GM21576 (cell line): Measurements from ENCODE around the gene KRTAP9-8.
"Not testable (repeated sequence)": the region's sequence is repeated elsewhere in the genome, so short reads cannot be mapped to it uniquely, and the experiment has no call there.

ENCODE experiments used
- ATAC-seq: cut with Tn5 transposase; IDR thresholded peaks from one replicate; pipeline ENCODE4 v1.9.1; 2021; ENCODE audit warnings: mild to moderate bottlenecking, moderate library complexity; ENCODE audit not compliant: unreplicated experiment

KRTAP9-8 gene

GRCh38 chr17:41237949-41238437 is at the start of gene KRTAP9-8:
KRTAP9-8 (plus strand) TSS chr17:41237999; CDS start chr17:41238052, 53 bp downstream.
- ATAC-seq = not testable (repeated sequence)

GRCh38 chr17:41189837-41190318 is 47.9 kb upstream of the KRTAP9-8 start, which contains the start of gene KRTAP9-1:
KRTAP9-1 (plus strand) TSS chr17:41189887; CDS start chr17:41189887, 0 bp downstream.
- not testable (repeated sequence) for ATAC-seq

- no peak for ATAC-seq
Observed at GRCh38 chr17:41190328-41190727, 47.5 kb upstream of the KRTAP9-8 start.

GRCh38 chr17:41196068-41196467 is 41.7 kb upstream of the KRTAP9-8 start:
- ATAC-seq = no peak

GRCh38 chr17:41199421-41200078 is 38.2 kb upstream of the KRTAP9-8 start:
- ATAC-seq = no peak

- no peak for ATAC-seq
Observed at GRCh38 chr17:41211845-41212466, 25.8 kb upstream of the KRTAP9-8 start.

- no peak for ATAC-seq
Observed at GRCh38 chr17:41212524-41213169, 25.2 kb upstream of the KRTAP9-8 start.

GRCh38 chr17:41215681-41216080 is 22.1 kb upstream of the KRTAP9-8 start:
- no peak for ATAC-seq

GRCh38 chr17:41223821-41224220 is 14.0 kb upstream of the KRTAP9-8 start:
- no peak for ATAC-seq

- no peak for ATAC-seq
Observed at GRCh38 chr17:41226051-41226450, 11.7 kb upstream of the KRTAP9-8 start.

GRCh38 chr17:41226598-41227095 is 11.2 kb upstream of the KRTAP9-8 start, which contains the start of gene KRTAP9-2:
KRTAP9-2 (plus strand) TSS chr17:41226648; CDS start chr17:41226655, 7 bp downstream.
- not testable (repeated sequence) for ATAC-seq

GRCh38 chr17:41230094-41230493 is 7.7 kb upstream of the KRTAP9-8 start:
- ATAC-seq = no peak

GRCh38 chr17:41231731-41232130 is 6.1 kb upstream of the KRTAP9-8 start:
- ATAC-seq = no peak

GRCh38 chr17:41232399-41233105 is 5.2 kb upstream of the KRTAP9-8 start, which contains the start of gene KRTAP9-3:
KRTAP9-3 (plus strand) TSS chr17:41232449; CDS start chr17:41232502, 53 bp downstream.
- not testable (repeated sequence) for ATAC-seq

GRCh38 chr17:41237116-41237515 is 683 bp upstream of the KRTAP9-8 start:
- not testable (repeated sequence) for ATAC-seq

GRCh38 chr17:41246995-41247787 is 9.4 kb downstream of the KRTAP9-8 start:
- not testable (repeated sequence) for ATAC-seq

- not testable (repeated sequence) for ATAC-seq
Observed at GRCh38 chr17:41249637-41250240, 11.9 kb downstream of the KRTAP9-8 start, which contains the start of gene KRTAP9-4. KRTAP9-4 (plus strand) TSS chr17:41249687; CDS start chr17:41249721, 34 bp downstream.

- ATAC-seq = no peak
Observed at GRCh38 chr17:41251261-41251660, 13.5 kb downstream of the KRTAP9-8 start.

GRCh38 chr17:41254861-41255260 is 17.1 kb downstream of the KRTAP9-8 start:
- ATAC-seq = no peak
